ENCODE data around the gene SPATS2.

GRCh38 chr12:49366652-49367380 is 446 bp upstream of the SPATS2 start:
- no peak for TF ChIP-seq CTCF (IDR thresholded peaks at IDR 0.05)
- no peak for TF ChIP-seq POLR2A (IDR thresholded peaks at IDR 0.05)

Measured in lower leg skin (tissue), 3 donors.